Left hindlimb (tissue), 1 donor: ENCODE measurements around the gene SRRM2.

ENCODE experiments used
- DNase-seq: peaks from one replicate; pipeline ENCODE4 v3.0.0-alpha.2; 2018

Gene SRRM2

GRCh38 chr16:2740476-2740875 lies 12.0 kb upstream of the SRRM2 start:
- no peak for DNase-seq

GRCh38 chr16:2741168-2741567 lies 11.3 kb upstream of the SRRM2 start:
- DNase-seq = no peak

GRCh38 chr16:2742323-2743006 lies 10.0 kb upstream of the SRRM2 start:
- no peak for DNase-seq

GRCh38 chr16:2743007-2743810 lies 9.2 kb upstream of the SRRM2 start:
- DNase-seq = no peak

GRCh38 chr16:2744711-2745110 lies 7.7 kb upstream of the SRRM2 start:
- no peak for DNase-seq

- DNase-seq = no peak
Observed at GRCh38 chr16:2745116-2745890, 7.1 kb upstream of the SRRM2 start.

- DNase-seq = no peak
Observed at GRCh38 chr16:2745961-2746360, 6.5 kb upstream of the SRRM2 start.

- no peak for DNase-seq
Observed at GRCh38 chr16:2748757-2749455, 3.5 kb upstream of the SRRM2 start.

GRCh38 chr16:2749476-2749875 lies 3.0 kb upstream of the SRRM2 start:
- no peak for DNase-seq

- no peak for DNase-seq
Observed at GRCh38 chr16:2749936-2750335, 2.5 kb upstream of the SRRM2 start.

- DNase-seq = no peak
Observed at GRCh38 chr16:2751577-2752034, 832 bp upstream of the SRRM2 start.

- peak; percentile 91 for DNase-seq
Observed at GRCh38 chr16:2752850-2753732, 653 bp downstream of the SRRM2 start.

- no peak for DNase-seq
Observed at GRCh38 chr16:2753733-2754020, 1.2 kb downstream of the SRRM2 start.

GRCh38 chr16:2755158-2755557 lies 2.7 kb downstream of the SRRM2 start:
- no peak for DNase-seq

GRCh38 chr16:2756288-2757015 lies 4.0 kb downstream of the SRRM2 start:
- no peak for DNase-seq

GRCh38 chr16:2757344-2757743 lies 4.9 kb downstream of the SRRM2 start:
- no peak for DNase-seq

GRCh38 chr16:2761472-2761871 lies 9.0 kb downstream of the SRRM2 start:
- DNase-seq = no peak

- no peak for DNase-seq
Observed at GRCh38 chr16:2761886-2762583, 9.6 kb downstream of the SRRM2 start.

GRCh38 chr16:2762711-2763110 lies 10.3 kb downstream of the SRRM2 start:
- DNase-seq = no peak

GRCh38 chr16:2763173-2763572 lies 10.7 kb downstream of the SRRM2 start:
- DNase-seq = no peak

- DNase-seq = no peak
Observed at GRCh38 chr16:2764718-2765117, 12.3 kb downstream of the SRRM2 start.
